Activated T-cell treated with anti-CD3 and anti-CD28 coated beads for 1 hour (primary cell): ENCODE data around the gene ABI1.
"Not testable (repeated sequence)": the region's sequence is repeated elsewhere in the genome, so short reads cannot be mapped to it uniquely, and the experiment has no call there.

ENCODE experiments used
- DNase-seq: peaks from one replicate; pipeline ENCODE4 v3.0.0-alpha.2; 2020; ENCODE audit warnings: low read depth

The ABI1 gene

DNA sequence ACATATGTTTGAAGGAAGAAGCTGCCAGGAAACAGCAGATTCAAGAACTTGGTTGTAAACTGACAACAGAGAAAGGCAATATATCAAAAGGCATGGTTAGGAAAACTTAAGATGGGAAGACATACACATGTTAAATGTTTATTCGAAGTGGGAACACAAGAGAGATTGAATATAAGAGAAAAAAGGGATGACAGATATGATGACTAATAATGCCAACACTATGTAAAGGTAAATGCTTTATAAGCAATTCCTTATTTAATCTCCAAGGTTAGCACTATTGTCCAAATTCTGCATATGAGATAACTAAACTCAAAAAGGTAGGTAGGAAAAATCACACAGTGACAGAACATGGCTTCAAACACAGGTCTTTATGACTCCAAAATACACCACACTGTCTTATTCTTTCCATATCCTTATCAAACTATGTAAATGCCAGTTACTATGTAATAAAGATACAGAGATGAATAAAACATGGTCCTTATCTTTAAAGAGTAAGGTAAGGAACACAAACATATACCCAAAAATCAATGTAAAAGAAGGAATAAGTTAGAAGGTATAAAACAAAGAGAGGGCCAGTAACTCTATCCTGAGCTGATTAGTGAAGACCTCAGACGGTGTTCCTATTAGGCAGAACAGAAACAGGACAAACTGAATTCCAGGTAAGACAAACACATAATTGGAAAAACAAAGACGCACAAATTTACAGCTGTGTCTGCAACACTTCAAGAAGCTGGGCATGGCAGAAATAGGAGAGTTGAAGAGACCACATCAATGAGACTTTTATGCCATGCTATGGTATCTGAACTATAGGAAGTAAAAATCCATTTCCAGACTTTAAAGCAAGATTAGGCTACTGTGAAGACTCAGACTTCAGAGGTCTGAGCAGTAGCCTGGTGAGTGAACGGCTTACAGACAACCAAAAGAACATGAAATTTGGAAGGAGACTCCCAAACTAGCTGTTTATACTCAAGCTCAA lies 56.1 kb downstream of the ABI1 start:
- DNase-seq, result no peak

DNA sequence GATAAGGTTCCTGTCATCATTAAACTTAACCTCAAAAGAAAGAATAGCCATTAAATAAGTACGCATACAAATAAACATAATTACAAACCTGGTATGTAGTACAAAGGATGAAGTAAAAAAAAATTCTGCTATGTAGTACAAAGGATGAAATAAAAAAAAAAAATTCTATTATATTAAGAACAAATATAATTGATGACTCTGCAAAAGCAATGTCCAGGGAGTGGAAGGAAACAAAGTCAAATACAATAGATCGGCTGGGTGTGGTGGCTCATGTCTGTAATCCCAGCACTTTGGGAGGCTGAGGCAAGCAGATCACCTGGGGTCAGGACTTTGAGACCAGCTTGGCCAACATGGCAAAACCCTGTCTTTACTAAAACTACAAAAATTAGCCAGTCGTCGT lies 56.9 kb downstream of the ABI1 start:
- no peak for DNase-seq

DNA sequence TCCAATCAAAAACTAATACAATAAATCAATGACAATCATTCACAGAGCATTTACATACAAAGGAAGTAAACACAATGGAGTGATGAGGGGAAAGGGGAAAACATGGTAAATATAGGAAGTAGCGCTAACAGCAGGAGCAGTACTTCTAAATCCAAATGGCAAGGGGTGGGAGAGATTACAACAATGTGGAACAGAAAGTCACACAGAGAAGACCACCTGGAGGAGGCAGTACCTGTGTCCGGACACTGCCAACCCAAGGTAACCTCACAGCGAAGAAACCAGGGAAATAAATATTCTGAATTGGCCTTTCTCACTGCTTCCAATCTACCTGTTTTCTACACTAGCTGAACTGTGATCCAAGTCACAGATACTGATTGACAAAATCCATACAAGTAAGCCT lies 58.2 kb downstream of the ABI1 start:
- DNase-seq, result no peak

DNA sequence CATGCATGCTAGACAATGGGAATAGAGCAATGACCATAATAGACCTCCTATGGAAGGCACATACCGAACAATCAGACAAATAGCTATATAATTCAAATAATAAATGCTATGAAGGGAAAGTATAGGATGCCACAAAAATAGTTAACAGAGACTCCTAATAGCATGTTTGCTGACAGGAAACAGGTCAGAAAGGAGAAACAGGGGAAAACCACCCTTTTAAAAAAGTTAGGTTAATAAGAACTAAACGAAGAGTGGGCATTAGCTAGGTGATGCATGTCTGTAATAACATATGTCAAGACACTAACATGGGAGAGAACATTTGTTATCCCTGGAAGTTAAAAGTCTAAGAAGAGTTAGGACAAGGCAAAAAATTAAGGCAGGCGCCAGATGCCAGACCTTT lies 58.9 kb downstream of the ABI1 start:
- DNase-seq, result no peak

DNA sequence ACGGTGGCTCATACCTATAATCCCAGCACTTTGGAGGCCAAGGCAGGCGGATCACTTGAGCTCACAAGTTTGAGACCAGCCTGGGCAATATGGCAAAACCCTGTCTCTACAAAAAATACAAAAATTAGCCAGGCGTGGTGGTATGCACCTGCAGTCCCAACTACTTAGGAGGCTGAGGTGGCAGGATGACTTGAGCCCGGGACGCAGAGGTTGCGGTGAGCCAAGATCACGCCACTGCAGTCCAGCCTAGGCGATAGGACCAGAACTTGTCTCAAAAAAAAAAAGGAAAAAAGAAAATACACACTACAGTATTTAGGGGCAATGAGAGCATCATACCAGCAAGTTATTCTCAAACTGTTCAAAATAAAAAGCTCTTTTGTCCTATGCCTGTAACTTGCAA lies 59.5 kb downstream of the ABI1 start:
- no peak for DNase-seq

DNA sequence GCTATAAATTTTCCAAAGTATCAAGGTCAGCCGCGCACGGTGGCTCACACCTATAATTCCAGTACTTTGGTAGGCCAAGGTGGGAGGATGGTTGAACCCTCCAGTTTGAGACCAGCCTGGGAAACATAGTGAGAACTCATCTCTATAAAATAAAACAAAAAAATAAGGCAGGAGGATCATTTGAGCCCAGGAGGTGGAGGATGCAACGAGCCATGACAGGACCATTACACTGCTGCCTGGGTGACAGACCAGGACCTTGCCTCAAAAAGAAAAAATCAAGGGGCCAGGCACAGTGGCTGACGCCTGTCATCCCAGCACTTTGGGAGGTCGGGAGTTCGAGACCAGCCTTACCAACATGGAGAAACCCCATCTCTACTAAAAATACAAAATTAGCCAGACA lies 60.3 kb downstream of the ABI1 start:
- DNase-seq, result no peak

DNA sequence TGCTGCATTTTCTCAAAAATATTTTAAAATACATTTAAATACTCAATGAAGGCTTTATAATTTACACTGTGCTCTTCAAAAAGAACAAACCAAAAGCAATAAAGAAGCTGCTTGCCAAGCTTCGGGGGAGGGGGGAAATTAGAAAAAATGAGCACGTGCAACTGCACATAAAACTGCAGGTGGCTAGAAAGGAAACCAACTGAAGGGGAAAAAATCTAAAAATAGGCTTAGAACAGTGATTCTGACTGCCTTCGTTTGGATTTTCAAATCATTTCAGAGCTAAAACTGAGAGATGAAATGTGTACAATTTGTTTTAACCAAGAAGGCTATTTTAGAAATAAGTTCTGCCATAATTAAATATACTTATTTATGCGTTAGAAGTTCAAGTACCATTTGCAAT lies 61.4 kb downstream of the ABI1 start:
- DNase-seq, result no peak

DNA sequence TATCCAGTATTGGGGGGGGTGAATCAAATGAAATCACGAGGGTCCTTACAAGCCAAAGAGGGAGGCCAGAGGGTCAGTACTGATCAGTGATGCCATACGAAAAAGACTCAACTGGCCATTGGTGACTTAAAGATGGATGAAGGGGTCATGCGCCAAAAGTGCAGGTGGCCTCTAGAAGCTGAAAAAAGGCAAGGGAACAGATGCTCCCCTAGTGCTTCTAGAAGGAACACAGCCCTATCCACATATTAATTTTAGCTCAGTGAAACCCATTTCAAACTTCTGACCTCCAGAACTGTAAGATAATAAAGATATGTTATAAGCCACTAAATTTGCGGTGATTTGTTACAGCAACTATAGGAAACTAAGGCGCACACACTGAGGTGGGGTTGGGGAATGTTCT lies 62.5 kb downstream of the ABI1 start:
- no peak for DNase-seq

DNA sequence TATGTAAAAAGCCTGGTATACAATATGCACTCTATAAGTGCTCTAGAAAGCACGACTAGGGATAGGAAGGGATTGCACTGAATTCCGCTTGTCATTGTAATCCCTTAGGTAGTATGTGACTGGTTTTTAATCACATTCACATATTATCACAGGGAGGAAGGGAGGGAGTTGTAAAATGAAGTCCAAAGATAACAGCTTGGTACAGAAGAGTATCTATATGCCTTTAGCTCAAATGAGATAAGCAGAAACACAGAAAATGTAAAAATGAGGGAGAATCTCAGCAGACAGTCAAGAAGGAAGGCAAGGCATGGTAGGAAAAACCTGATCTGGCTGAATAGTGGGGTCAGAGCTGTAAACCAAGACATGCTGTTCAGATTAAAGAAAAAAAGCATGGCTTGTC lies 63.4 kb downstream of the ABI1 start:
- no peak for DNase-seq

DNA sequence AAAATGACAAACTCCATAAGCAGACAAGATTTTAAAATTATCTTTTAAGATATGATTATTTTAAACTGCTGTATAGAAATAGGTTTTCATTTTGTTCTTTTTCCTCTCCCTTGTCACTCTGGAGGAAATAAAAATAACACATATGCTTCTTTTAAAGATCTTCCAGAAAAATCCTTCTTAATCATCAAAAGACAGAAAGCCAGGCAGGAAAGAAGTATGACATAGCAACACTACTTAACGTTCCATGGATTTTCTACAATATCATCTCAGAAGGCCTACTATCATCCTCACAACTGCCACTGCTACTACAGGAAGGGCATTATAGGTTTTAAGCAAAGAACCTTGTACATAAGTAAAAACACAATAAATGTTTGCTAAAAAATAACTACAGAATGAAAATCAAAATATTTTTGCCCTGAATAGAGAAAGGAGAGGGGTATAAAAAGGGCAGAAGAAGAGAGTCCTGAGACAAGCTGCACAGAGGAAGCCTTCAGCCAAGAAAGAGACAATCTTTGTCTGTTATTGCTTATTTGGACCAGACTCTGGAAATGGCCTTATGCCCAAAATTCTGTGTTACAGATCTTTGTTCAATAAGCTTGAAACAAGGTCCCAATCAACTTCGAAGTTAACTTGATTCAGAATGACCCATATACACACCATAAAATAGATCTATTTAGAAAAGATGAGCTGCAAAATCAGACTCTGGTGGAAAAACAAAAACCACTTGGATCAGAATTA lies 67.8 kb downstream of the ABI1 start:
- no peak for DNase-seq

DNA sequence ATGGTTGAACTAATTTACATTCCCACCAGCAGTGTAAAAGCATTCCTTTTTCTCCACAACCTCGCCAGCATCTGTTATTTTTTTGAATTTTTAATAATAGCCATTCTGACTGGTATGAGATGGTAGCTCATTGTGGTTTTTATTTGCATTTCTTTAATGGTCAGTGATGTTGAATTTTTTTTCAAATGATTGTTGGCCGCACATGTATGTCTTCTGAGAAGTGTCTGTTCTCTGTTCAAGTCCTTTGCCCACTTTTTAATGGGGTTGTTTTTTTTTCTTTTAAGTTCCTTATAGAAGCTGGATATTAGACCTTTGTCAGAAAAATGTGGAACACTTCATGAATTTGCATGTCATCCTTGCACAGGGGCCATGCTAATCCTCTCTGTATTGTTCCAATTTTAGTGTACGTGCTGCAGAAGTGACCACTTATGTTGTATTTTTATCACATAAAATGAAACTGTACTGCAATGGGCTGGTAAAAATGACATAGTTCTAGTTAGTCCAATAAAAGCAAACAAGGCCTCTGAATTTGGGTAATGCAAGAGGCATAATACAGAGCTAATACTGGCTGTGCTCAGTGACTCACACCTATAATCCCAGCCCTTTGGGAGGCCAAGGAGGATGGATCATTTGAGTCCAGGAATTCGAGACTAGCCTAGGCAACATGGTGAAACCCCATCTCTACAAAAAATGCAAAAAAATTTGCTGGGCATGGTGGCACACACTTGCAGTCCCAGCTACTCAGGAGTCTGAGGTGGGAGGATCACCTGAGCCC lies 70.3 kb downstream of the ABI1 start:
- no peak for DNase-seq

DNA sequence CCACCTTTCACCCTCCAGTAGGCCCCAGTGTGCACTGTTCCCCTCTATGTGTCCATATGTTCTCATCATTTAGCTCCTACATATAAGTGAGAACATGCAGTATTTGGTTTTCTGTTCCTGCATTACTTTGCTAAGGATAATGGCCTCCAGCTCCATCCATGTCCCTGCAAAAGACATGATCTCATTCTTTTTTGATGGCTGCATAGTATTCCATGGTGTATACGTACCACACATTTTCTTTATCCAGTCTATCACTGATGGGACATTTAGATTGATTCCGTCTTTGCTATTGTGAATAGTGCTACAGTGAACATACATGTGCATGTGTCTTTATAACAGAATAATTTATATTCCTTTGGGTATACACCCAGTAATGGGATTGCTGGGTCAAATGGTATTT lies 71.0 kb downstream of the ABI1 start:
- DNase-seq, result not testable (repeated sequence)

DNA sequence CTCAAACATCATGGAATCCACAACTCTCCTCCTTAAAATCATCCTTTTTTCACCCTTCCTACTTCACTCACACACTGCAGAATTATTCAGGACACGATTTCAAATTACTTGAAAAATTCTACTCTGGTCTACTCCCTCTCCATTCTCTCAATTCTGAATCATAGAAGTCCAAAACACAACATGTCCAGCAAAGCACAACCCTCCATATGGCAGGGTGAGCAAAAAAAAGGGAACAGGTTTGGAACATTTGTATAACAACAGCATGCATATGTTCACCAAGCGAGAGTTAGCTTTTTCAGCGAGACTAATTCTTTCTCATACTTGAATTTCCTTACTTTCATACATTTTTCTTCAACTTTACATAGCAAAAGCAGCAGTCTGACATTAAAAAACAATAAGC lies 73.4 kb downstream of the ABI1 start:
- DNase-seq, result no peak

DNA sequence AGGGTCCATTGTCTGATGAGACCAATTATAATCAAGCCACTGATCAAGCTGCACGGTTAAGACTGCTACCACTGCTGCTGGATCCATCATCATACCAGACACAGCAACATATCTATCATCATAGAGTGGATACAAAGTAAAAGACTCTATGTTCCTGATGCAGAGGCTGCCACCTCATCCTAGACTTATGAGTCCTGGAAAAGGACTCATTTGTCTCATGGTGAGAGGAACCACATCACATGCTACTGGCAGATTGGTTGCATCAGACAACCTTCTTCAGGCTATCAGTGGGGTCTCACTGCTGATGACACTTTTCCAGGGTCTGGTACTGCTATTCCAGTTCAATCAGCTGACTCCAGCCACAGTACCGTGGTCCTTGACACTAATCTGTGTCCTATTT lies 79.0 kb downstream of the ABI1 start:
- DNase-seq, result no peak

DNA sequence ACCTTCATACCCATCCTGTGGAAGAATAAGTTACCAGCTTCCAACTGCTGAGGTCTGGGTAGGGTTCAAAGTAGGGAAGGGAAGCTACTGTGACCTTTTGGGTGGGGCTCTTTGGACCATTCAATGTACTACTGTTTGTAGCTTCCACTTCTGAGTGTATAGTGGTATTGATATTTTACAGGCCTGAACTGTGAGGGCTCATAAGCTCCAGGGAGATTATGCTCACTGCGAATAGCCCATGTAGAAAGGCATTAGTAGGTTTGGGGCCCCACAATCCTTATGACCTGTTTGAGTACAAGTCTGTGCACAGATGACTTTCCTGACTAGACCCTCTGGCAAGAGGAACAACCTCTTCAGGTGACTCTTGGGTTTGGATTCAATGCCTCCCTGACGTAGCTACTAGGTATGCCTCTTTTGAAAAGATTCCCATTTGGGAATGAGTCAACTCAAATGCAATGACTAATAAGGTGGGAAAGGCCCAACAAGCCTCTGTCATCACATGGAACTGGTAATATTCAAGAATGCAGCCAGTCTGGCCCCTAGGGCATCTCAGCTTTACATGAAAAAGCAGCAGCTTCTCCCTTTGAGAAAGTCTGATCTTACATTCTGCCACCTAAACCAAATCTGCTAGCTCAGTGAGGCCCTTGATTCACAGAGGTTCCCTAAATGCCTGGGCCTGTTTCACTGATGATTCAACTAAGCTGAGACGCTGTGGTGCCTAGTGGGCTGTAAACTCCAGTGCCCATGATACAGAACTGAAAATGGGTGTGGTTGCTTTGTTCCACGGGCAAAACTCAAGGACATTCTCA lies 79.8 kb downstream of the ABI1 start:
- DNase-seq, result no peak

DNA sequence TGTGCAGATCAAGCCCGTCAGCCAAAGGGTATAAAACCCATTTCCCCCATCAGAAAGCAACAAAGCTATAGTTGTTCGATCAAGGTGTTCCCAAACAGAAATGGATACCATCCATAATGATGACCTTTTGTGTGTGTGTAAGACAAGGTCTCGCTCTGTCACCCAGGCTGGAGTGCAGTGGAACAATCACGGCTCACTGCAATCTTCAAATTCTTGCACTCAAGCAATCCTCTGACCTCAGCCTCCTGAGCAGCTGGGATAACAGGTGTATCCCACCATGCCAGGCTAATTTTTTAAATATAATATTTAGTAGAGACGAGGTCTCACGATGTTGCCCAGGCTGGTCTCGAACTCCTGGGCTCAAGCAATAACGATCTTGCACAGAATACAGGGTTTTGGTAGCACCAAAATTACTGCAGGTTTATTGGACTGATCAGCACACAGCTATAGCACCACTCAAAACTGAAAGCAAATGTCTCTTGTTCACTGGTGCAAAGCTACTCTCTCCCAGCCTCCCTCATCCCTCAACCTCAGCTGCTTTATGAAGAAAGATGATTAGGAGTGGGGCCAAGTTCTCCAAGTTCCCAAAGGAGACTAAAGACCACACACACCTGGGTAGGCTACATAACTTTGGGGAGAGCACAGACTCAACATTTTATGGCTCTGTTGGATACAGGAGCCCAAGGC lies 80.5 kb downstream of the ABI1 start:
- no peak for DNase-seq

DNA sequence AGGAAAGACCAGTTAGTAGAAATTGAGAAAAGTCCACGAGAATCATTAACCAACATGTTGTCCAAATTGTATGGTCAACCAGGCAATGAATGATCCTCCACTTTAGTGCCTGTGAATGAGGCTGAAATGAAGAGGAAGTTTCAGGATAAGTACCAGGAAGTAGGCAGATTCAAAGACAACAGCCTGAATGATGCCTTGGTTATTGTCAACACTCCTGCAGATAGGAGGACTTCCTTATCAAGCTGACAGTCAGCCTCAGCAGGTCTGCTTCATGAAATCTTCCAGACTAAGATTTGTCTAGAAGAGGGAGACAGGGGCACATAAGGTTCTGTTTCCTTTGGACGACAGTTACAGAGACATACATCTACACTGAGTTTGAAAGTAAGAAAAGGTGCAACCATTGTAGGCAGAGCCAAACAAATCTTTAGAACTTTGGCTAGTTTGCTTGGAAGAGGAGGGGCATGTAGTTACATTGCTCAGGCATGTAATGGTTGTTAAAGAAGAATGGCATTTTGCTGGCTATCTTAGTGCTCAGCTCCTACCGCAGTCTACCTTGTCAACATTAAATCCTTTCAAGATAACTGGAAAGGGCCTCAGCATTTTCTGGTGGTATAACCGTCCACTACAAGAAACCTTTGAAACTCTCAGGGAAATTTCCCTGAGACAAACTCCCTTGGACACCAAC lies 81.4 kb downstream of the ABI1 start:
- DNase-seq, result no peak

DNA sequence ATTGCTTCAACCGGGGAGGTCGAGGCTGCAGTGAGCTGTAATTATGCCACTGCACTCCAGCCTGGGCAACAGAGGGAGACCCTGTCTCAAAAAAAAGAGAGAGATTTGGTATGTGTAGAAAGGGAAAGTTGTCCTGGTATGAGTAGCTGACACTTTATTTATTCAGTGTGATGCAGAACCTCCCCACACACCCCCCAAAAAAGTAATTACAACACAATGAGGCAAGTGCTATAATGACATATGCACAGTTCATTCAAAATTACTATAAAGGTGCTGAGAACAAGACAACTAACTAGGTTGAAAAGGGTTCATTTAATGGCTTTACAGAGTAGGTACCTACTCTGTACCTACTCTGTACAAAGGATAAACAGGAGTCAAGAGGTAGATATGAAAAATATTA lies 83.1 kb downstream of the ABI1 start:
- DNase-seq, result no peak

DNA sequence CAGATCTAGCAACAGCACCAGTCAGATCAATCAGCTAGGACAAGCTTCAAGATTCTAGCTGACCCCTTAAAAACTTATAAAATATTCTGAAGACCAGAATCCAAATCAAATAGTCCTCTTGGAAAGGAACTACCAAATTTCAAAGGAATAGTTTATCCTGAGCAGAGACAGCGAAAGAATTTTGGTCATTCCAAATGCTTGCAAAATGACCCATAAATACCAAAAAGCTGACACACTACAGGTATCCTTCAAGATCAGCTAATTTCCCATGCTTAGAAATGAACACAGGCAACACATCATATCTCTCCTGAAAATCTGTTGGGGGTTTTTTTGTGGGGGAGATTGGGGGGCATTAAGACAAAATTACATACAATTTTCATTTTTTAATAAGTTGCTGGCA lies 84.5 kb downstream of the ABI1 start:
- DNase-seq, result no peak

DNA sequence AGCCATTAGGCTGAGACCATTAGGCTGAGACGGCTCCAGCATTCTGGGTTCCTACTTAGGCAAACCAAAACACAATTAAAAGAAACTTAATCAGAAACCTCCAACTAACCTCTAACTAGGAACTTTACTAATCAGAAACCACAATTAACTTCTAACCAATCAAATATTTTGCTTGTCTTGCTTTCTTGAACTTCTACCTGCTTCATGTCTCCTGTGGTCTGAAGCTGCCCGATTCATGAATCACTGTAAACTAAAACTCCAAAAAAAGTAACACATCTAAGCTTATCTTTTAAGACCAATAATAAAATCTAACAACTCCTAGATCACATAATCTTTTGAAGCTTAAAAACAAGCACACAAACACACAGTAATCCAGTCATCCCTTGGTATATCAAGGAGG lies 87.1 kb downstream of the ABI1 start:
- no peak for DNase-seq

DNA sequence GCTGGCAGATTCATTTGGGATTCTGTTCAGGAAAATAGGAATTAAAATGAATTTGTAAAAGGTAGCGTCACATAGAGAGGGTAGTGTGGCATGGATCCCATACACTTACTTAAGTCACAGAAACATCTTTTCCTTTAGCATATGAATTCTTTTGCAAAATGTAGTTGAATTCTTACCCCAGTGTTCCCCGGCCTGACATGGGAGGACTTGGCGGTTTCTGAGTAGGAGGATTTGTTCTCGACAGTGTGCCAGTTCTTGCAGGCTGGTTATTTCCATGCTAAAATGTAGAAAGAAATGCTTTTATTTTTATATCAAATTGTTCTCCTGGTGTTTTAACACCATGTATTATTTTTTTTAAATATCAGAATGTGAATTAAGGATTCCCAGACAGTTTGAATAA lies 90.7 kb downstream of the ABI1 start:
- DNase-seq, result no peak
